ENCODE results near the gene SMG6.

GRCh38 chr17:2110436-2110835 is 193.1 kb downstream of the SMG6 start:
- TF ChIP-seq CTCF (IDR thresholded peaks at IDR 0.05; ENCODE audit: insufficient read depth, low read length, poor library complexity, severe bottlenecking) (no peak), EZH2phosphoT487 (conservative IDR thresholded peaks at IDR 0.05; ENCODE audit: low read length) (no peak)
